NCI-H2107 treated with DMSO at 0.1 percent for 48 hours (cell line): ENCODE data around the gene DCBLD2.
A peak's percentile ranks its signal among the peaks of the same experiment; 100 is the strongest.

ENCODE experiments used
- DNase-seq: peaks from one replicate; lab custom pipeline; 2025; ENCODE audit not compliant: unreplicated experiment; lab: John Stamatoyannopoulos, UW

Gene DCBLD2

DNA sequence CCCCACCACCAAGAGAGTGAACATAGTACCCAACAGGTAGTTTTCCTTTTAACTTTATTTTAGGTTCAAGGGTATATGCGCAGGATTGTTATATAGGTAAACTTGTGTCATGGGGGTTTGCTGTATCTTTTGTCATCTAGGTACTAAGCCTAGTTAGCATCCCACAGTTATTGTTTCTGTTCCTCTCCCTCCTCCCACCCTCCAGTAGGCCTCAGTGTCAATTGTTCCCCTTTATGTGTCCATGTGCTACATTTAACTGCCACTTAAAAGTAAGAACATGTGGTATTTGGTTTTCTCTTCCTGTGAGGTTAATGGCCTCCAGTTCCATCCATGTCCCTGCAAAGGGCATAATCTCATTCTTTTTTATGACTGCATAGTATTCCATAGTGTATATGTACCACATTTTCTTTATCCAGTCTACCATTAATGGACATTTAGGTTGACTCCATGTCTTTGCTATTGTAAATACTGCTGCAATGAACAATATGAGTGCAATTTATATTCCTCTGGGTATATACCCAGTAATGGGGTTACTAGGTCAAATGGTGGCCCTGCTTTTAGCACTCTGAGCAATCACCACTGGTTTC lies 72.2 kb downstream of the DCBLD2 start:
- DNase-seq, result no peak

DNA sequence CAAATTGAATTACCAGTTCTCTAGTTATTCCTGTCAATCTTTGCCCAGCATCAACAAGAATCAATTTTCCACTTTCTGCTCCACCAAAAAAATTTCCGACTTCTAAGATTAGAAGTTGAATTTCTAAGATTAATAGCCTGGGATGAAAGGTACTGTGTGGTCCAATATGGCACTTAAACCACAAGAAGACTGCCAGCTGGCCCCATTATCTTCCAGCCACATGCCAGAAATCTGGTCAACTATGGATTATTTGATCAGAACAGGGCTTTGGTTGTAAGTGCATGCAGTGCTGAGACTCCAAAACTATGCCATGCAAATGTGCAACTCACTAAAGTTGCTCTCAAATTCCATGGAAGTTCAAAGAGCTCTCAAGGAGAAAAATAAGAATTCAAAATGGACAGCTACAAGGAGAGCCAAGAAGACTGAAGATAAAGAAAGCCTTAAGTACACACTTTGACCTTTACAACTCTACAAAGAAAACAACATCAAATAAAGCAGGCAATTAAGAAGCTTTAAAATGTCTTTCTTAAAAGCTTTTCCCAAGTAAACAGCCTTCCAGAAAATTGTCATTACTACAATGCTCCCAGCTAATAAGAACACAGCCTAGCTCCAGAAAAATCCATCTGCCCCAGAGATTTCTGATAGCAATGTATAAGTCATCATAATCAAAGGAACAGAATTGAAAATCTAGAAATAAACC lies 74.1 kb downstream of the DCBLD2 start:
- no peak for DNase-seq

DNA sequence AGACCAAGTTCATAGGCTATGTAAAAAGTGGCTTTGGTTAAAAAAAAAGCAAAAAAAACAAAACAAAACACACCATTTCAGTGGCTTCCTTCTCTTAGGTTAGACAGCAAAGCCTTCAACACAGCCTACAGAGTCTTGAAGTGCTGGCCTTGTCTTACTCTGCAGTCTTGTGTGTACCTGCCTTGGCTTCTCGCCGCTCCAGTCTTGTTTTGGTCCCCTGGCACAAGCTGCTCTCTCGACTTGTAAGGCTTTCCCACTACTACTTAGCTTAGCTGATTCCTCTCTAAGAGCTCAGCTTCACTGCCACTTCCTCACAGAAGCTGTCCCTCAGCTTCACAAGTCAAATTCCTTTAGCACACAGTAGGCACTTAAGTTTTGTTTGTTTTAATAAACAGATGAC lies 75.4 kb downstream of the DCBLD2 start:
- no peak for DNase-seq

DNA sequence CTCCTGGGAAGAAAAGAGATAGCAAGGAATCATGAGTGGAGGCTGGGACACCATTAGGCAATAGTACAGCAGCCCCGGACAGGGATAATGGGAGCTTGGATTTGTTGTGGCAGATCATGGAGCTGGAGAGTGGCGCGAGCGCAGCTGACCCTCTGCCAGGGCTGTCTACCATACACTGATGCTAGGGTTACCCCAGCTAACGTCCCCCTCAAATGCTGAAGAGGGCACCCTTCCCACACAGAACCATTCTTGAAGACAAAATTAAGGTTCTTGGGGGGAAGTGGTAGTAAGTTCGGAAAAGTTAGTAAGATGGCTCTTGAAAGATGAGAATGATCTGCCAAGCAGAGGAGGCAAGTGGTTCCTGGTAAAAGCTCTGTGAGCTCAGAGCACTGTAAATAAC lies 77.2 kb downstream of the DCBLD2 start:
- no peak for DNase-seq

DNA sequence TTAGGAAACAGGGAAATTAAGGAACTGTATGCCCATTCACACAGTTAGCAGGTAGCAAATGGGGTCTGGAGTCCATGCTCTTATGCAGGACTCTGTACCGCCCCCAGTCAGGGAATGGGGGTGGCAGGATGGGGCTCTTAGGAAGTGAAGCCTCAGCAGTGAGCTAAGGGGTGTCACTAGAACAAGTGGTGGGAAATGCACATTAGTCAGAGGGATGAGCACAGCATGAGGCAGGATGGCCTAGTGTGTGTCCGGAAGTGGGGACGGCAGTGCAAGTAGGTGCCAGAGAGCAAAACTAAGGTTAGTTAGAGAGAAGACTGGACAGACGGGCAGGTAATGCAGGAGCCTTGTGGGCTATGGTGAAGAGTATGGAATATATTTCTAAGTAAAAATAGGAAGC lies 77.7 kb downstream of the DCBLD2 start:
- no peak for DNase-seq

DNA sequence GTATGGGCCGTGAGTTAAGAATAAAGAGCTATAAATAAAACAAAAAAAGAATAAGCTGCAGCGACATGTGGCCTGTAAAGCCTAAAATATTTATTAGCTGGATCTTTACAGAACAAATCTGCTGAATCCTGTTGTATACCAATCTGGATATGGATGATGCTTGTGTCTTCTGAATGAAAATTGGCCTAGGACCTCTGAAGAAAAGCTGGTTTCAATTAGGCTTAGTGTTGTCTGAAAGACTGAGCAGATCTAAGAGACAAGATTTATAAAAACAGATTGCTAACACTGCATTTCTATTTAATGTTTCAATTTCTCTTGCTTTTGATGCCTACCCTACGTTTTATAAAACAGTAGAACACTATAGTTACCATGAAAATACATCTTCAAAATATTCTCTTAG lies 80.4 kb downstream of the DCBLD2 start:
- no peak for DNase-seq

DNA sequence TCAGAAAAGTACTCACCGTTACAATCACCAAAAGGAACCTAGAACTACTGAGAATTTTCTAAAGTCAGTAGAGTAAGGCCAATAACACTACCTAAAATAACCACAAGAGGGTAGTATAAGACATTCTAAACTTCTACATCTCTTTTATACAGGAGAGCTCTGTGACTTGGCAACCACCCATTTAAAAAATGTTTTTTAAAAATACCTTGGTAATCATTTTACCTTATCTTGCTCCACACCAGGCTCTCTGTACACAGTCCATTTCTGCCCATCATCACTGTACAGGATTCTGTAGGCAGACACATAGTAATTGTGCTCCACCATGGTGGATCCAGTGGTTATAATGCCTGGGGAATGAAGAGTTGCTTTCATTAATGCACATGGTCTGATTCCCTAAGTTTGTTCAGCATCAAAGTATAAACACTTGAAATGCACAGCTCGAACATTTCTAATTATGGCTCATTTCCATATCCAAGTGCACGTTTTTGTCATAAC lies 83.9 kb downstream of the DCBLD2 start:
- peak; percentile 62 for DNase-seq

DNA sequence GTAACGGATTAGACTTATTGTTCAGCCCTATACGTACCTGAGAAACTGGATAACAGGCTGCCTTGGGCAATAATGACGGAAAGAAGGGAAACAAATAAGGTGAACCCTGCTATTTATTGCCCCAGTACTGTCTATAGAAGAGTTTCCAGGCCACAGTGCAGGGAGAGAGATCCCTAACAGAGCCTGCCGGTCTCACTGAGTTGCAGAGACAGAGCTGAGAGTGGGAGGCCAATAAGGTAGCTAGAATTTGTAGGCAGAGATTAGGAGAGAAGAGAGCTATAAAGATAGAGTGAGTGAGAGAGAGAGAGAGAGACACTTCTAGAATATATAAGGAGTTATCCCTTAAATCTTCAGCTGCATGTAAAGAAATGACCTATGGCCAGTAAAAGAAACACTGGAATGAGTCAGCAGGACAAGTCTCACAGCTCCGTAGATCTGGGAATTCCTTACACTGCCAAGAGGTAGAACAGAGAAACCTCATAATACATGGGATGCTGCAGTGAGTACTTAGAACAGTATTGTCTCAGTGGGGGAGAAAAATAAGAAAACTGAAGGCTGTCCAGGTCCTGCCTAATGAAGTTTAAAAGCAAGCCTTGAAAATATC lies 86.6 kb downstream of the DCBLD2 start:
- no peak for DNase-seq

DNA sequence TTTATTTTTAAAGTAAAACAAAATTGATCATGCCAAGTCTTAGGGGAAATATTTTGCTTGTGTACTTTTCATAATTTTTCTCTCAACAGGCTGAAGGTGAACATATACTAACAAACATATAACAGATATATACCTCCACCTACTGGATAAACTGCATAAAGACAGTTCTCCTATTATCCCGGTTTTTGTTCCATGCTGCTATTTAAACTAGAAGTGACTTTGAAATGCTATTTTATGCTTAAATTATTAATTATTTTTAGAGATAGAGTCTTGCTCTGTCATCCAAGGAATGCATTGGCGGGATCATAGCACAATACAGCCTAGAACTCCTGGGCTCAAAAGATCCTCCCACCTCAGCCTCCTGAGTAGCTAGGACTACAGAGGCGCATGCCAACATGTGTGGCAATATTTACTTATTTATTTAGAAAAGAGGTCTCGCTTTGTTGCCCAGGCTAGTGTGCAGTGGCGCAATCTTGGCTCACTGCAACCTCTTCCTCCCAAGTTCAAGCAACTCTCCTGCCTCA lies 88.6 kb downstream of the DCBLD2 start:
- peak; percentile 73 for DNase-seq

DNA sequence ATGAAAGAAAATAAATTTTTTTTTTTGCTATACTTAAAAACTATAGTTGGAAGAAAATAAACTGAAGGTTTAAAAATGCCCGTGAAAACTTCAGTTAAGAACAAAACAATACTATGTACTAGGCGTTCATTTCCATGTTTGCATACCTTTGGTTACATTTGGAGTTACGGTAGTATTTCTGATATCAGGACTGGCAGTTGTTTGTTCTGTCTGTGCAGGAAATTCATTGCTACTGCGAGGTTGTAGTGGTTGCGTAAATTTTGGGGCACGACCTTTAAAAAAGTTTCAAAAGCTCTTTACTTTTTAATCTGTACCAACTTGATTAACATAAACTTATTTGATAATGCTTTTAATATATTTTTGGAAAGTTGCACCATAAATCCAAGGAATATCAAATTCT lies 90.4 kb downstream of the DCBLD2 start:
- DNase-seq, result no peak

DNA sequence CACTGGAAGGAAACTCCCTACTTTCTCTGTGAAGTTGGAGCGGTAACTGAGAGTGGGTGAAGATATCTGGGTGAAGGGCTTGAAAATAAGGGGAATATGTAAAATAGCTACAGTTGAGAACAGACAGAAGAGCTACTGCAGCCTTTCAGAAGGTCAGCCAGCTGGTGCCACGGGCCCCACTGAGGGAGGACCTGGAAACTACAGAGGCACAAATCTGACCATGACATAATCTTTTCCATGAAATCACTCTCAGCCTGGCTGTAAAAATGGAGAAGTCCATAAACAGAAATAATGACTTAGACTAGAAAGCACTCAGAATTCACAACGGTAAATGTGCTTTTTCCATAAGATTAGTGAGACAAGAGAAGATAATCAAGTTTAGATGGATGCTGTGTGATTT lies 91.9 kb downstream of the DCBLD2 start:
- no peak for DNase-seq

DNA sequence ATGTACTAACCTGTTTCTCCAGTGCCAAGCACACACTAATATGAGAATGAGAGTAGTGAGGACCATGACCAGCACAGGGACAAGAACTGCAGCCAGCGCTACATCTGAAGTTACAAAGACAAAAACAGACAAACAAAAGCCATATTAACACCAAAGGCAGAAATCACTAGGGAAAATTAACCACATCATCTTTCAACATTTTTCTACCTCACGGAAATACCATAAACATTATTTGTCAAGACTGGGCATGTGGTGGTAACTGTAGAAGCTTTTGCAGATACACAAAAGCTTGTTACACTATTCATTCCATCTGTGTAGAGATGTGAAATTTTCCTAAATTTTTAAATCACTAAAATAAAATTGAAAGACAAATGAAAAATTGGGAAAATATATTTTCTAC lies 93.4 kb downstream of the DCBLD2 start:
- no peak for DNase-seq

DNA sequence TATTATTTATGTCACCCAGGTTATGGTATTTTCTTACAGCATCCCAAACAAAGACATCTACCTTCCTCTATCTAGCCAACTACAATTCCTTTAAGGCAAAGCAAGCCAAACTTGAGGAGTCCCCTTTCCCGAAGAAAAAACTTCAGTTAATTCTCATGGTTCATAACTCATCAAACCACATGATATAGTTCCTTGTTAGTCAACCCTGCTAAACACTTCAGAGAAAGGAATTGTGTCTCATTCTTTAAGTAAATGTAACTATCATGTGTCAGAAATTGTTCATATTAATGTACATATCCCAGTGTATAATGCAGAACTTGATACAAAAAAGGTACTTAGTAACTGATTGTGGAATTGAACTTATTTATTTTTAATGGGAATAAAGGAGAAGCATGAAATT lies 93.9 kb downstream of the DCBLD2 start:
- no peak for DNase-seq

DNA sequence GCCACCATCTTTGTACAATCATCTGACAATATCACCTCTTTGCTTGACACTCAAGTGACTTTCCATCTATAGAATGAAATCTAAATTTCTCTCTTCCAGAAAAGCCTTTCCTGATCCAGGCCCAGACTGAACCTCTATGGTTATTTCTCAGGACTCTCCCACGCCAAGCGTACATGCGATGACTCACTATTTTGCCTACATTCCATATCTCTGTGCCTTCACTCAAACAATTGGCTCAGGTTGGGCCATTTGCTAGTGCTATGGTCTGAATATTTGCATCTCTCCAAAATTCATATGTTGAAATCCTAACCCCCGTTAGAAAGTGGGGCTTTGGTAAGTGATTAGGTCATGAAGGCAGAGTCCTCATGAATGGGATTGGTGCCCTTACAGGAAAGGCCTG lies 94.5 kb downstream of the DCBLD2 start:
- no peak for DNase-seq

DNA sequence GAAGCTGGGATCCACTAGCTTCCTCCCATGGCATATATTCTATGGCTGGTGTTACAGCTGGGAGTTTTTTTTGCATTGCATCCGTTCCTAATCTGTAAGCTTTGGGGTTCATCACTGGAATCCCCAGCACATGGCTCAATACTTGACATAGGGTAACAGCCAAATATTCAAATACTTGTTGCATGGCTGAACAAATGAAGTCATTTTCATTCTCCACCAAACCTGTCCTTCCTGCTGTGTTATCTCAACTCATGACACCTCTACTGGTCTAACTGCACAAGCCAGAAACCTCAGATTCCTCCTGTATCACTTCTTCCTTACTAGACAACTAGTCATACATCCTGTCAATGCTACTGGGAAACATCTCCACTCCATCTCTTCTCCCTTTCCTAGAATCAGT lies 95.0 kb downstream of the DCBLD2 start:
- no peak for DNase-seq

DNA sequence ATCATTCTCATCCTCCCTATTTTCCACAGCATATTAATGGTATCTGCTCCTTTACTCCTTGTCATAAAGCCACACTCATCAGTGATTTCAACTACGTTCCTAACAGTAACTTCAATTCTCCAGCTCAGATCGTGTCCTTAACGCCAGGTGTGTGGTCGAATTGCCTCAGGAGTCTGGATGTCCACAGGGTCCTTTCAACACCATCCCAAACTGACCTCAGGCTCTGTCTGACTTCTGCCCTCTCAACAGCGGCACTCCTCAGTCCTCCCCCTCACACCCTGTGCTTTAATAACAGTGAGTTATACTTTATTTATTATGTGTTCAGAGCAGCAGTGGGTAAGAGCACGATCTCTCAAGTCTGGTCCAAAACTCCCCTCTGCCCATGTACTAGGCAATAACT lies 95.9 kb downstream of the DCBLD2 start:
- no peak for DNase-seq

DNA sequence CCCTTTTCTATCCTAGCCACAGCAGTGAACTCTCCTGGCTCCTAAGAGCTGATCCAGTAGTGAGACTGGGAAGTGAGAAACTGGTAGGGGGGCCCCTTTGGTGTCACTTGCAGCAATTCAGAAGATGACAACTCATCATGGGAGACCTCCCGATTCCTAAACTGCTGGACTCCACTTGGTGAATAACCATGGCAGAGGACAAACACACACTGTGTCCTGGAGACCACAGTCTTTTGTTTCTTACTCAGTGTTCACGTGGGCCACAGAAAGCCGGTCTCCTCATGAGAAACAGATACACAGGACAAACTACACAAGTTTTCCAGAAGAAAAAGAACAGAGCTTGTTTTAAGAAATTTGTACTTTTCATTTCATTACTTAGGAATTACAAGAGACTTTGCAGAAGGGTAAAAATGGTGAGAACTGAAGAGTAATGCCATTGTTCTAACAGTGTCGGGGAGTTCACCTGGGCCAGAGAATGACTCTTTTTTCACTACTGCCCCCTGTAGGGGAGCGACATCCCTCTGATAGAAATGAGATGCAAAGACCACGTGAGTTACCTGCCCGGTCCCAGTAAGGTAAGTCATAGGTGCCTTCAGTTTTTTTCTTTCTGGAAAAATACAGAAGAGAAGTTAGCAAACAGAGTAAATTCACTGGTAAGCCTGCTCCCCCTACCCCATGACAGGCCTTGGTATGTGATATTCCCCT lies 100.3 kb downstream of the DCBLD2 start:
- no peak for DNase-seq

DNA sequence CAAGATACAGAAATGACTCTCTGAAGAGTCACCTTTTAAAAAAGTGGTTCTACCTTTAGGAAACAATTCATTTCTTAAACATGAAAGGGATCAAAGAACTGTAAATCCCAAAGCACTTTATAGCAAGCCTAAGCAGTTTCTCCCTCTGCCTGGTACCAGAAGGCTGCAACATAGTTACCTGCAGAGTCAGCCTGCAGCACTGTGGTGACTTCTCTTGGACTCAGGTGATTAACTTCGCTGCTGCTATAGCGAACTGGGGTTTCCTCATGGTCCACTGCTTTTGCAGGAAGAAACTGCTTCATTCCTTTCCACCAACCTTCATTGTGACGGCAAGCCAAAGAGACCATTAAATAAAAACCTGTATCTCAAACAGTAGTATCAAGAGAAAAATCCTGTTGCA lies 101.1 kb downstream of the DCBLD2 start:
- no peak for DNase-seq

DNA sequence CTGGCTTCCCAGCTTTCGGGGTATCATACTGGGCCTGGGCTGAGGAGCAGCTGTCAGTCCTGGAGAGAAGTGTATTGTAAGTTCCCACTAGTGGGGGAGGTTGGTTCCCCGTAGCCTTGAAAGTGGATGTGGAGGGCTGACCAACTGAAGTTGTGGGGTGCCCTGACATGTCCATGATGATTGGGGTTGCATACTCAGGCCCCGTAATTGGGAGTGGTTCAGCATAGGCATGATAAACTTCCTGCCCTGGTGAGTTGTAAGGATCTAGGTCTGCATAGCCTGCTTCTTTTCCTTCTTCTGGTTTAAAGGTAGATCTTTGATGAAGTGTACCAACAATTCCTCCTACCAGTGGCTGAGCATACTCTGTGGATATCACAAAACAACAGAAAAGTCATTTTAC lies 102.0 kb downstream of the DCBLD2 start:
- no peak for DNase-seq

DNA sequence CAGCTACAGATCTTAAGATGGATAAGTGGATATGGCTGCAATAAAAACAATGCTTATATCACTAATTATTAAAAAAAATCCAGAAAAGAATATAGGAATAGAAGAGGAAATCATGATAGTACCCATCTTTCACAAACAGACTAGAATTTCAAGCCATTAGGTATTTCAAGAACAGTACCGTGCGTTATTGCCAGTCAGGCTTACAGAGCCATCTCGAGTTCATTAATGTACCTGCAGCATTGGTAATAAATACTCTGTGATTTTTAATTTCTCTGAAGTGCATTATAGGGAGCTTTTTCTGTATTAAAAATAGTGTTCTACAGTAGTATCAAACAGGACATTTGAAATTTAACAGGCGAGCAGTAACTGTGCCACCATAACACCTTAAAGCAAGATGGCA lies 102.7 kb downstream of the DCBLD2 start:
- DNase-seq, result no peak

DNA sequence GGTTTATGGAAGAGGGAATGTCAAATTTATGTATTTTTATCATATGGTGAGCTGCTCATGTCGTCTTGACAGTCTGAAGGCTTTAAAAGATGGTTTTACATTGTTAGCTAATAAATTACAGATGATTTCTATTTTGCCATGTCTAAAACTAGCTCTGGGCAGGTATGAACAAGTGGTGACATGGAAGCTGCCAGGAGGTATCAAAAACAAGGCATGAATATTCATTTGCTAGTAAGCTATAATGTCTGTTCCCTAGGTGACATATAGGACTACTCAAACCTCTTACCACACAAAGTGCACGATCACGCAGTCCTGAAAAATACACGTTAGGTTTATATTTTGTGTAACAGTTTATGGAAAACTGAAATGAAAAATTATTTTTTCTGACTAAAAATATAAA lies 103.6 kb downstream of the DCBLD2 start:
- DNase-seq, result no peak

DNA sequence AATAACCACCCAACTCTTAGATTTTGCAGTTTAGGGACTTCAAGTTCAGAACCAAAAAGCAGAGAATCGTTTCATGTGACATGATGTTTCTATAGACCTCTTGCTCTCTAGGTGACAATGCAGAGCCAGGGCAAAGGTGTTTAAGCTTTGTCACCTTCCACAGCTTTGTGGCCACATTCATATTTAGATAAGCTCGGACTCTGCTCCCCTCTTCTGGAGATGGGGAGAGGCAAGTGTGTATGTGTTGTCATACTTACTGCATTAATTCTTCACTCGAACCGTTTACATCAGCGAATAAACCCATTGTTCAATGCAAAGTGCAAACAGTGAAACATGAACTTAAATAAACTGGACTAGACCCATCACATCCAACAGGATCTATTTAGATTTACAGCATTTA lies 105.2 kb downstream of the DCBLD2 start:
- no peak for DNase-seq
